Lower leg skin (tissue), 4 donors: ENCODE measurements around the gene ZNF613. TPM values are rescaled to one million over a fixed set of nuclear protein-coding genes. Genes with fewer than 3 reads are reported as not detected.

Experiments used
- DNase-seq, 2 donors: peaks; one replicate each; pipeline ENCODE4 v3.0.0-alpha.2; 2019; ENCODE audit warnings: low spot score in 2 of 2
- H3K4me3 ChIP-seq: fragments of 200-600 bp; sonication (generic); 2 replicates; pipeline ENCODE4 v1.5.1; 2017; ENCODE audit warnings: mild to moderate bottlenecking, low read depth; ENCODE audit not compliant: poor library complexity, severe bottlenecking
- CTCF ChIP-seq, 3 donors: fragments of 450-650 bp; IDR thresholded peaks; one replicate each; pipeline ENCODE4 v1.5.1; 2016; ENCODE audit warnings: antibody characterized with exemption in 3 of 3, mild to moderate bottlenecking in 3 of 3, moderate library complexity in 2 of 3
- POLR2A ChIP-seq, 2 donors: fragments of 450-650 bp; IDR thresholded peaks; one replicate each; pipeline ENCODE4 v1.6.1; 2016 to 2017; ENCODE audit warnings: antibody characterized with exemption in 2 of 2, mild to moderate bottlenecking in 1 of 2, moderate library complexity in 1 of 2
- WGBS, 2 donors: methylation state at CpG; one replicate each; pipeline ENCODE4 v1.1.5; 2018; 5-methylcytosine and 5-hydroxymethylcytosine counted together
- intact Hi-C: fragments of 100-400 bp; cut with DNase I; formaldehyde crosslinking; loops from one replicate; pipeline ENCODE4 v1.15.0; 2023; ENCODE audit warnings: low total_unique reads
- total RNA-seq, 4 donors: library from RNA; depleted of rRNA; stranded (reverse); fragments of >200 nt; gene quantifications; one replicate each; pipeline ENCODE4 v1.1.0, GENCODE V29; 2016

Gene ZNF613
- total RNA-seq, result 10 to 100 TPM in 1 of 4 donors, 1 to 10 TPM in 3; 3.6 to 17.2 (median 7.0) TPM

- TF ChIP-seq CTCF (IDR thresholded peaks at IDR 0.05), result no peak
- no peak for TF ChIP-seq POLR2A (IDR thresholded peaks at IDR 0.05)
- peak; percentile 86 to 96 for DNase-seq
- 0 to 2% methylated on average over 51 to 52 of the region's 52 CpGs for WGBS, 2 donors
- intact Hi-C loops, result loop anchor here (10.0 kb wide), 1 partner anchor 58 kb away; the partner anchor contains the start of gene ZNF350
- peak within 1 kb of the TSS; percentile 58 for H3K4me3 ChIP-seq
These were observed at the start of gene ZNF613 for GRCh38 chr19:51926784-51927741. ZNF613 (plus strand) TSS chr19:51927472; CDS start chr19:51936221, 8,749 bp downstream.

GRCh38 chr19:51882518-51882917 is 44.8 kb upstream of the ZNF613 start:
- H3K4me3 ChIP-seq, result no peak overlapping the region
- DNase-seq, result no peak
- TF ChIP-seq CTCF (IDR thresholded peaks at IDR 0.05) (no peak), POLR2A (IDR thresholded peaks at IDR 0.05) (no peak)
- intact Hi-C loops, result no loop called here
- 98 to 100% methylated on average over 3 of the region's 3 CpGs for WGBS, 2 donors

GRCh38 chr19:51884713-51885112 is 42.6 kb upstream of the ZNF613 start:
- no peak overlapping the region for H3K4me3 ChIP-seq
- no peak for DNase-seq
- WGBS, 2 donors, result 94 to 96% methylated on average over 2 of the region's 2 CpGs
- TF ChIP-seq POLR2A (IDR thresholded peaks at IDR 0.05) (no peak), CTCF (IDR thresholded peaks at IDR 0.05) (no peak)
- intact Hi-C loops, result no loop called here

- TF ChIP-seq POLR2A (IDR thresholded peaks at IDR 0.05) (no peak), CTCF (IDR thresholded peaks at IDR 0.05) (no peak)
- WGBS, 2 donors, result 6 to 10% methylated on average over 51 to 54 of the region's 56 CpGs
- intact Hi-C loops, result no loop called here
- peak; percentile 91 to 97 for DNase-seq
- peak within 1 kb of the TSS; percentile 76 for H3K4me3 ChIP-seq
These were observed 39.5 kb upstream of the ZNF613 start, which contains the start of gene ZNF577 for GRCh38 chr19:51887522-51888498. ZNF577 (minus strand) TSS chr19:51887951; CDS start chr19:51880382, 7,569 bp downstream.

- intact Hi-C loops, result no loop called here
- no peak overlapping the region for H3K4me3 ChIP-seq
- TF ChIP-seq POLR2A (IDR thresholded peaks at IDR 0.05) (no peak), CTCF (IDR thresholded peaks at IDR 0.05) (no peak)
- DNase-seq, result no peak
These were observed 37.3 kb upstream of the ZNF613 start for GRCh38 chr19:51889934-51890333.
